ENCODE data around the gene CAPN10. TPM values are rescaled to one million over a fixed set of nuclear protein-coding genes. Genes with fewer than 3 reads are reported as not detected.

CAPN10 gene
- total RNA-seq, 1 donor from 2014 or later, result 14.2 TPM

GRCh38 chr2:240596491-240596931, 10.0 kb downstream of the CAPN10 start:
- intact Hi-C loops (cut with DNase I), result no loop called here
- no peak for DNase-seq (ENCODE audit: extremely low spot score in 2 of 2)
- H3K27ac ChIP-seq, result no peak overlapping the region
- H3K4me1 ChIP-seq, result no peaks in the 10 kb centered on the region
- no peak for TF ChIP-seq CTCF (IDR thresholded peaks at IDR 0.05)
- no peak for TF ChIP-seq POLR2AphosphoS5 (IDR thresholded peaks at IDR 0.05; ENCODE audit: insufficient read depth in 1 of 2, low read depth in 1 of 2)
- no peak for TF ChIP-seq POLR2A (IDR thresholded peaks at IDR 0.05)
- H3K4me3 ChIP-seq, result no peak overlapping the region
- no peaks in the 10 kb centered on the region for H3K27me3 ChIP-seq
- peaks cover 0 to 3% of the 10 kb centered on the region in 2 donors for H3K36me3 ChIP-seq
- no peaks in the 10 kb centered on the region for H3K9me3 ChIP-seq

- Histone ChIP-seq H3K27me3 (no peaks in the 10 kb centered on the region), H3K36me3 (peaks cover 0 to 3% of the 10 kb centered on the region in 2 donors), H3K4me3 (no peak overlapping the region), H3K27ac (no peak overlapping the region), H3K9me3 (no peaks in the 10 kb centered on the region), H3K4me1 (no peaks in the 10 kb centered on the region)
- intact Hi-C loops (cut with DNase I), result no loop called here
- no peak for TF ChIP-seq POLR2AphosphoS5 (IDR thresholded peaks at IDR 0.05; ENCODE audit: insufficient read depth in 1 of 2, low read depth in 1 of 2)
- TF ChIP-seq CTCF (IDR thresholded peaks at IDR 0.05), result no peak
- TF ChIP-seq POLR2A (IDR thresholded peaks at IDR 0.05), result no peak
- no peak for DNase-seq (ENCODE audit: extremely low spot score in 2 of 2)
These were observed 10.5 kb downstream of the CAPN10 start for GRCh38 chr2:240597054-240597418.

GRCh38 chr2:240597419-240598181, 11.1 kb downstream of the CAPN10 start:
- H3K27me3 ChIP-seq, result no peaks in the 10 kb centered on the region
- H3K36me3 ChIP-seq, result peaks cover 0 to 3% of the 10 kb centered on the region in 2 donors
- DNase-seq (ENCODE audit: extremely low spot score in 2 of 2), result no peak
- intact Hi-C loops (cut with DNase I), result no loop called here
- H3K27ac ChIP-seq, result no peak overlapping the region
- H3K4me1 ChIP-seq, result no peaks in the 10 kb centered on the region
- H3K9me3 ChIP-seq, result no peaks in the 10 kb centered on the region
- TF ChIP-seq POLR2AphosphoS5 (IDR thresholded peaks at IDR 0.05; ENCODE audit: insufficient read depth in 1 of 2, low read depth in 1 of 2) (no peak), POLR2A (IDR thresholded peaks at IDR 0.05) (no peak), CTCF (IDR thresholded peaks at IDR 0.05) (no peak)
- no peak overlapping the region for H3K4me3 ChIP-seq

- Histone ChIP-seq H3K9me3 (no peaks in the 10 kb centered on the region), H3K27me3 (no peaks in the 10 kb centered on the region), H3K27ac (no peak overlapping the region), H3K36me3 (peaks cover 0 to 3% of the 10 kb centered on the region in 2 donors), H3K4me3 (no peak overlapping the region), H3K4me1 (no peaks in the 10 kb centered on the region)
- TF ChIP-seq POLR2AphosphoS5 (IDR thresholded peaks at IDR 0.05; ENCODE audit: insufficient read depth in 1 of 2, low read depth in 1 of 2) (no peak), POLR2A (IDR thresholded peaks at IDR 0.05) (no peak)
- DNase-seq (ENCODE audit: extremely low spot score in 2 of 2), result no peak
- intact Hi-C loops (cut with DNase I), result no loop called here
These were observed 11.9 kb downstream of the CAPN10 start for GRCh38 chr2:240598311-240598911.

GRCh38 chr2:240599141-240599583, 12.6 kb downstream of the CAPN10 start:
- H3K4me3 ChIP-seq, result no peak overlapping the region
- intact Hi-C loops (cut with DNase I), result no loop called here
- no peaks in the 10 kb centered on the region for H3K27me3 ChIP-seq
- DNase-seq (ENCODE audit: extremely low spot score in 2 of 2), result no peak
- no peak overlapping the region for H3K27ac ChIP-seq
- peaks cover 0 to 3% of the 10 kb centered on the region in 2 donors for H3K36me3 ChIP-seq
- no peaks in the 10 kb centered on the region for H3K9me3 ChIP-seq
- TF ChIP-seq POLR2AphosphoS5 (IDR thresholded peaks at IDR 0.05; ENCODE audit: insufficient read depth in 1 of 2, low read depth in 1 of 2) (no peak), CTCF (IDR thresholded peaks at IDR 0.05) (no peak), POLR2A (IDR thresholded peaks at IDR 0.05) (no peak)
- no peaks in the 10 kb centered on the region for H3K4me1 ChIP-seq

Data from vagina (tissue), 2 donors.